Endothelial cell of umbilical vein (primary cell): ENCODE data around the gene LINGO4. TPM values are rescaled to one million over a fixed set of nuclear protein-coding genes. Genes with fewer than 3 reads are reported as not detected.

Experiments used
- BruUV-seq: library from RNA; stranded (reverse); fragments of 400-500 nt; replicated peaks from 2 replicates; lab custom pipeline; 2021; lab: Mats Ljungman, UMichigan
- CTCF ChIA-PET: fragments of 300-600, 350-600 bp; sonication (Branson Sonifier 250); formaldehyde crosslinking; loops from one replicate; lab custom pipeline; 2021; ENCODE audit warnings: antibody characterized with exemption, inconsistent platforms; lab: Charles Lee
- POLR2A ChIA-PET: fragments of 300-600, 350-600 bp; sonication (Branson Sonifier 250); formaldehyde crosslinking; loops from one replicate; lab custom pipeline; 2021; ENCODE audit warnings: antibody characterized with exemption, inconsistent platforms; lab: Charles Lee
- DNase-seq: peaks from one replicate; pipeline ENCODE4 v3.0.0-alpha.2; 2011; ENCODE audit warnings: low read depth, low spot score
- FAIRE-seq: peaks from 2 replicates; lab custom pipeline; 2011; peaks lifted over from hg19 to GRCh38; lab: Jason Lieb, UNC
- H2AFZ ChIP-seq: 2 replicates; pipeline ENCODE4 v1.6.0; 2012; ENCODE audit warnings: low read depth, low read length, control low read depth, inconsistent platforms
- H3K27ac ChIP-seq: 2 replicates; pipeline ENCODE4 v1.5.1; 2011; ENCODE audit warnings: low read depth, mild to moderate bottlenecking, control low read depth, low read length, moderate library complexity; ENCODE audit not compliant: insufficient read depth
- H3K27me3 ChIP-seq, 2 experiments: 2 replicates each; pipeline versions ENCODE4 v1.6.0 to v1.6.1; 2011; ENCODE audit warnings: low read length in 2 of 2, mixed read lengths in 1 of 2; ENCODE audit not compliant: control insufficient read depth in 2 of 2, insufficient read depth in 2 of 2
- H3K36me3 ChIP-seq, 2 experiments: 2 replicates in 1 of 2; 3 replicates in 1 of 2; pipeline ENCODE4 v1.5.1; 2011; ENCODE audit warnings: low read length in 2 of 2, mild to moderate bottlenecking in 1 of 2, moderate library complexity in 1 of 2; ENCODE audit not compliant: control insufficient read depth in 2 of 2, insufficient read depth in 2 of 2; ENCODE audit errors: extremely low read depth in 1 of 2
- H3K4me1 ChIP-seq: 3 replicates; pipeline ENCODE4 v1.5.1; 2011; ENCODE audit warnings: mild to moderate bottlenecking, low read length; ENCODE audit not compliant: control insufficient read depth, insufficient read depth; ENCODE audit errors: extremely low read depth
- H3K4me2 ChIP-seq: 2 replicates; pipeline ENCODE4 v1.6.1; 2011; ENCODE audit warnings: low read length, control low read depth, mixed read lengths; ENCODE audit not compliant: insufficient read depth
- H3K4me3 ChIP-seq, 3 experiments: fragments of 200-600 bp in 1 of 3; sonication (generic), shearing (Covaris generic) in 1 of 3; replicated peaks in 1 of 3; 2 replicates each; pipeline ENCODE4 v1.5.1; 2011 to 2016; ENCODE audit warnings: control low read depth in 3 of 3, low read length in 3 of 3, mild to moderate bottlenecking in 2 of 3, inconsistent platforms in 1 of 3, low read depth in 1 of 3, moderate library complexity in 1 of 3; ENCODE audit not compliant: insufficient read depth in 1 of 3
- H3K79me2 ChIP-seq: 2 replicates; pipeline ENCODE4 v1.6.0; 2012; ENCODE audit warnings: low read length, inconsistent platforms; ENCODE audit not compliant: control insufficient read depth, insufficient read depth
- H3K9ac ChIP-seq: replicated peaks from 2 replicates; pipeline ENCODE3; 2011; ENCODE audit warnings: low read length, control low read depth; ENCODE audit not compliant: insufficient read depth; ENCODE audit errors: extremely low read depth
- H3K9me1 ChIP-seq: replicated peaks from 3 replicates; pipeline ENCODE4 v1.6.0; 2011; ENCODE audit warnings: mild to moderate bottlenecking, low read length; ENCODE audit not compliant: control insufficient read depth, insufficient read depth; ENCODE audit errors: extremely low read depth
- H3K9me3 ChIP-seq: replicated peaks from 2 replicates; pipeline ENCODE4 v1.5.1; 2012; ENCODE audit warnings: low read length, inconsistent platforms; ENCODE audit not compliant: control insufficient read depth, insufficient read depth
- H4K20me1 ChIP-seq: replicated peaks from 2 replicates; pipeline ENCODE3; 2011; ENCODE audit warnings: mild to moderate bottlenecking, low read length; ENCODE audit not compliant: control insufficient read depth, insufficient read depth; ENCODE audit errors: extremely low read depth
- CTCF ChIP-seq, 2 donors: IDR thresholded peaks; 1 replicate in 1 of 2; 2 replicates in 1 of 2; pipeline ENCODE4 v1.5.1; 2011; ENCODE audit warnings: low read length in 2 of 2, mild to moderate bottlenecking in 2 of 2, moderate library complexity in 2 of 2, control low read depth in 1 of 2, inconsistent platforms in 1 of 2, low read depth in 1 of 2; ENCODE audit not compliant: insufficient read depth in 1 of 2; ENCODE audit errors: extremely low read depth in 1 of 2
- EZH2 ChIP-seq: IDR thresholded peaks from 2 replicates; pipeline ENCODE4 v1.6.1; 2012; ENCODE audit warnings: borderline replicate concordance, low read depth, mild to moderate bottlenecking, moderate library complexity, low read length, inconsistent platforms; ENCODE audit not compliant: severe bottlenecking
- FOS ChIP-seq: IDR thresholded peaks from 2 replicates; pipeline ENCODE4 v1.6.1; 2011; ENCODE audit warnings: mild to moderate bottlenecking, low read length, moderate library complexity, borderline replicate concordance; ENCODE audit not compliant: insufficient read depth
- GATA2 ChIP-seq: IDR thresholded peaks from 2 replicates; pipeline ENCODE4 v1.7.0; 2011; ENCODE audit warnings: low read depth, mild to moderate bottlenecking, moderate library complexity, mixed read lengths, low read length; ENCODE audit not compliant: insufficient read length, insufficient read depth
- JUN ChIP-seq: IDR thresholded peaks from 2 replicates; pipeline ENCODE4 v1.6.1; 2011; ENCODE audit warnings: borderline replicate concordance, low read depth; ENCODE audit not compliant: insufficient read length, insufficient read depth
- MAX ChIP-seq: IDR thresholded peaks from 2 replicates; pipeline ENCODE4 v1.6.1; 2011; ENCODE audit not compliant: insufficient read depth, insufficient read length
- MYC ChIP-seq: IDR thresholded peaks from one replicate; pipeline ENCODE4 v1.6.1; 2011; ENCODE audit warnings: mild to moderate bottlenecking, low read depth, low read length
- POLR2A ChIP-seq: IDR thresholded peaks from 2 replicates; pipeline ENCODE4 v1.6.1; 2012; ENCODE audit warnings: low read depth, mild to moderate bottlenecking, control low read depth, low read length
- POLR2AphosphoS5 ChIP-seq: IDR thresholded peaks from 2 replicates; pipeline ENCODE4 v1.6.1; 2012; ENCODE audit warnings: low read depth, mild to moderate bottlenecking, control low read depth, low read length, moderate library complexity; ENCODE audit not compliant: insufficient read depth
- dilution Hi-C: fragments of 300-500 bp; cut with MboI; formaldehyde crosslinking; loops from one replicate; pipeline ENCODE4 v1.15.0; 2019; ENCODE audit warnings: low sequenced_read_pairs; ENCODE audit not compliant: extremely low pct_ligation_motif_present
- intact Hi-C: fragments of 100-400 bp; cut with micrococcal nuclease; formaldehyde crosslinking; loops from one replicate; pipeline ENCODE4 v1.10.0; 2022
- polyA plus RNA-seq, 4 experiments: library from polyadenylated mRNA; depleted of rRNA in 3 of 4; stranded (reverse) in 3 of 4; unstranded in 1 of 4; fragments of >200 nt; gene quantifications; 2 replicates each; pipeline versions ENCODE4 v1.2.1 to v1.2.3, GENCODE V29; 2011 to 2012; ENCODE audit warnings: missing spikeins in 1 of 4
- total RNA-seq: library from RNA; stranded (reverse); gene quantifications from 2 replicates; pipeline ENCODE4 v1.2.3, GENCODE V29; 2021

LINGO4 gene
- total and polyA plus RNA-seq, 2 donors (not counting 3 experiments of a cell fraction or from before 2014, with no cell fraction given) = not detected

- ChIA-PET CTCF (interaction anchor here (1.0 to 1.5 kb wide), 5 partner anchors 13 to 378 kb away, joined by 3 to 4 read pairs (median 3); partner anchors contain the start of gene THEM5), POLR2A (no interaction called here)
- H3K27me3 ChIP-seq = peaks cover 0 to 5% of the 10 kb centered on the region in 2 experiments
- FAIRE-seq (no peak), DNase-seq (no peak)
- H2AFZ ChIP-seq = no peak overlapping the region
- H3K4me1 ChIP-seq = peaks cover under 1% of the 10 kb centered on the region
- TF ChIP-seq POLR2AphosphoS5 = no peak
- no peak for TF ChIP-seq POLR2A
- no peak for TF ChIP-seq CTCF (IDR thresholded peaks at IDR 0.05; ENCODE audit: extremely low read depth in 1 of 2, insufficient read depth in 1 of 2, low read depth in 1 of 2, low read length in 2 of 2)
- no peak for TF ChIP-seq JUN
- dilution Hi-C loops (no loop called here), intact Hi-C loops (no loop called here)
- no peaks in the 10 kb centered on the region for H4K20me1 ChIP-seq
- H3K36me3 ChIP-seq = no peaks in the 10 kb centered on the region
- H3K27ac ChIP-seq = no peak overlapping the region
- no peaks in the 10 kb centered on the region for H3K9me1 ChIP-seq
- H3K9ac ChIP-seq = no peak overlapping the region
- H3K4me2 ChIP-seq = no peak overlapping the region
- BruUV-seq = no TSS peak
- no peaks in the 10 kb centered on the region for H3K79me2 ChIP-seq
- H3K9me3 ChIP-seq = no peaks in the 10 kb centered on the region
- H3K4me3 ChIP-seq = no peak overlapping the region
Observed at GRCh38 chr1:151823175-151823574, 18.0 kb upstream of the LINGO4 start.

GRCh38 chr1:151822404-151822803, 17.2 kb upstream of the LINGO4 start:
- no peak overlapping the region for H3K4me2 ChIP-seq
- no peaks in the 10 kb centered on the region for H3K79me2 ChIP-seq
- BruUV-seq = no TSS peak
- H3K27me3 ChIP-seq = peaks cover 0 to 7% of the 10 kb centered on the region in 2 experiments
- no peaks in the 10 kb centered on the region for H4K20me1 ChIP-seq
- POLR2A ChIA-PET = no interaction called here
- CTCF ChIA-PET = interaction anchor here (0.9 to 1.3 kb wide), 6 partner anchors 11 to 377 kb away, joined by 3 to 5 read pairs (median 3); partner anchors contain the start of gene THEM5
- FAIRE-seq = no peak
- no peak for DNase-seq
- intact Hi-C loops (no loop called here), dilution Hi-C loops (no loop called here)
- no peak for TF ChIP-seq GATA2
- TF ChIP-seq MAX = no peak
- no peak for TF ChIP-seq POLR2AphosphoS5
- TF ChIP-seq POLR2A = no peak
- TF ChIP-seq JUN = no peak
- TF ChIP-seq EZH2 = no peak
- no peak for TF ChIP-seq FOS
- no peak for TF ChIP-seq CTCF (IDR thresholded peaks at IDR 0.05; ENCODE audit: extremely low read depth in 1 of 2, insufficient read depth in 1 of 2, low read depth in 1 of 2, low read length in 2 of 2)
- TF ChIP-seq MYC = no peak
- H3K27ac ChIP-seq = no peak overlapping the region
- H3K9me3 ChIP-seq = no peaks in the 10 kb centered on the region
- no peaks in the 10 kb centered on the region for H3K9me1 ChIP-seq
- H2AFZ ChIP-seq = no peak overlapping the region
- H3K4me1 ChIP-seq = no peaks in the 10 kb centered on the region
- H3K9ac ChIP-seq = no peak overlapping the region
- no peak overlapping the region for H3K4me3 ChIP-seq
- H3K36me3 ChIP-seq = no peaks in the 10 kb centered on the region
